Hematopoietic multipotent progenitor cell treated with erythropoietin and hydrocortisone succinate and interleukin-3 and kit ligand, for 8 days (in vitro differentiated cells): ENCODE measurements around the gene AFMID.
"Not testable (repeated sequence)": the region's sequence is repeated elsewhere in the genome, so short reads cannot be mapped to it uniquely, and the experiment has no call there.

ENCODE experiments used
- DNase-seq: peaks from one replicate; pipeline ENCODE4 v3.0.0-alpha.2; 2015

AFMID gene

GRCh38 chr17:78224231-78225087 lies 37.3 kb downstream of the AFMID start:
- no peak for DNase-seq

DNA sequence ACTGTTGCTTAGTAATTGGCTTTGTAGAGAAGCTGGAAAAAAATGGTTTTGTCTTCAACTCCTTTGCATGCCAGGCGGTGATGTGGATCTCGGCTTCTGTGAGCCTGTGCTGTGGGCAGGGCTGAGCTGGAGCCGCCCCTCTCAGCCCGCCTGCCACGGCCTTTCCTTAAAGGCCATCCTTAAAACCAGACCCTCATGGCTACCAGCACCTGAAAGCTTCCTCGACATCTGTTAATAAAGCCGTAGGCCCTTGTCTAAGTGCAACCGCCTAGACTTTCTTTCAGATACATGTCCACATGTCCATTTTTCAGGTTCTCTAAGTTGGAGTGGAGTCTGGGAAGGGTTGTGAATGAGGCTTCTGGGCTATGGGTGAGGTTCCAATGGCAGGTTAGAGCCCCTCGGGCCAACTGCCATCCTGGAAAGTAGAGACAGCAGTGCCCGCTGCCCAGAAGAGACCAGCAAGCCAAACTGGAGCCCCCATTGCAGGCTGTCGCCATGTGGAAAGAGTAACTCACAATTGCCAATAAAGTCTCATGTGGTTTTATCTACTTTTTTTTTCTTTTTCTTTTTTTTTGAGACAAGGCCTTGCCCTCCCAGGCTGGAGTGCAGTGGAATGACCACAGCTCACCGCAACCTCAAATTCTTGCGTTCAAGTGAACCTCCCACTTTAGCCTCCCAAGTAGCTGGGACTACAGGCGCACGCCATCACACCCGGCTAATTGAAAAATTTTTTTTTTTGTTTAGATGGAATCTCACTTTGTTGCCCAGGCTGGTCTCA lies 38.1 kb downstream of the AFMID start:
- DNase-seq = no peak

DNA sequence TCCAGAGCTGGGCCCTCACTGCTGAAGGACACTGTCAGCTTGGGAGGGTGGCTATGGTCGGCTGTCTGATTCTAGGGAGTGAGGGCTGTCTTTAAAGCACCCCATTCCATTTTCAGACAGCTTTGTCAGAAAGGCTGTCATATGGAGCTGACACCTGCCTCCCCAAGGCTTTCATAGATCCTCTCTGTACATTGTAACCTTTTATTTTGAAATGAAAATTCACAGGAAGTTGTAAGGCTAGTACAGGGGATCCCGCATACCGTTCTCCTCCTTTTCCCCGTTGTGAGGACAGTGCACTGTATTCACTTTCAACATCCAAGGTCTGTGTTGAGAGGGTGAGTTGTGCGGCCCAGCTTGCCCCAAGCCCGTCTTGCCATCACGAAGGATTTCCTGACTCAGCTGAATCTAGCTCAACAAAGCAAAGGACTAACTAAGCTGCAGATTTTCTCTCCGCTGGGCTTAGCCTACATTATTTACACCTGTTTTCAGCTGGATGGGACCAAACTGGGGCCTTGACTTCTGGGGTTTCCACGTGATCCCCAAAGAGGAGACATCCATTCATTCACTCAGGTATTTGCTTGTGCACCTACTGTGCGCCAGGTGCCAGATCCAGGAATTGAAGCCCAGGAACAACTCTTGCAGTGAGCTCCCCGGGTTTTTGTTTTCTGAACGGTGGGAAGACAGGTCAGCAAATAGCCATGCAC lies 39.0 kb downstream of the AFMID start:
- no peak for DNase-seq

- no peak for DNase-seq
These were observed 39.7 kb downstream of the AFMID start for GRCh38 chr17:78226759-78227454.

- no peak for DNase-seq
These were observed 40.3 kb downstream of the AFMID start for GRCh38 chr17:78227455-78227916.

- DNase-seq = no peak
These were observed 41.0 kb downstream of the AFMID start for GRCh38 chr17:78228176-78228575.

DNA sequence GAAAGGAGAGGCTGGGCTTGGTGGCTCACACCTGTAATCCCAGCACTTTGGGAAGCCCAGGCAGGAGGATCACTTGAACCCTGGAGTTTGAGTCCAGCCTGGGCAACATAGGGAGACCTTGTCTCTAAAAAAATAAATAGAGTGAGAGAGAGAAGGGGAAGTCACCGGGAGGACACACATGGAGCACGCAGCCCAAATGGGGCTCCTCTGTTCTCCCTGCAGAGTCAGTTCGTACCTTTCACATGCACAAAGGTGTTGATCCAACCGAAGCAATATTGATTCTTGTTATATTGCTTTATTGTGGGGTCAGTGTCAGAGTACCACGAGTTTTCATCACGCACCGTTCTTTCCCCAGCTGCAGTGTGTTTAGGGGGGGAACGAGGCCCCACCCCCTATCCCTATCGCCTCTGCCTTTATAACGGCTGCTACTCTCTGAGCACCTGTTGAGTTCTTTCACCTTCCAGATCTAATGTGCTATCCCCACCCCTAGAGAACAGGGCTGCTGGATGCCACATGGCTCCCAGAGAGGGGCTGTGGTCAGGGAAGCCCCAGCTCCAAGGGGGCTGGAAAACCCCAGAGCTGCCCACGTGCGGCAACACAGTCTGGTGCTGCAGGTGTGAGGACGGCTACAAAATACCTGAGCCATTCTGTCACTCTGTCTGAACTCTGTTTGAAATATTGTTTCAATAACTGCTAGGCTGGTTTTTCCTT lies 43.2 kb downstream of the AFMID start:
- no peak for DNase-seq

- DNase-seq = no peak
These were observed 44.1 kb downstream of the AFMID start, which contains the start of gene TMEM235 for GRCh38 chr17:78230996-78231935. Gene TMEM235, plus strand, starts transcription at chr17:78231631. Its CDS starts 393 bp downstream, at chr17:78232024.

DNA sequence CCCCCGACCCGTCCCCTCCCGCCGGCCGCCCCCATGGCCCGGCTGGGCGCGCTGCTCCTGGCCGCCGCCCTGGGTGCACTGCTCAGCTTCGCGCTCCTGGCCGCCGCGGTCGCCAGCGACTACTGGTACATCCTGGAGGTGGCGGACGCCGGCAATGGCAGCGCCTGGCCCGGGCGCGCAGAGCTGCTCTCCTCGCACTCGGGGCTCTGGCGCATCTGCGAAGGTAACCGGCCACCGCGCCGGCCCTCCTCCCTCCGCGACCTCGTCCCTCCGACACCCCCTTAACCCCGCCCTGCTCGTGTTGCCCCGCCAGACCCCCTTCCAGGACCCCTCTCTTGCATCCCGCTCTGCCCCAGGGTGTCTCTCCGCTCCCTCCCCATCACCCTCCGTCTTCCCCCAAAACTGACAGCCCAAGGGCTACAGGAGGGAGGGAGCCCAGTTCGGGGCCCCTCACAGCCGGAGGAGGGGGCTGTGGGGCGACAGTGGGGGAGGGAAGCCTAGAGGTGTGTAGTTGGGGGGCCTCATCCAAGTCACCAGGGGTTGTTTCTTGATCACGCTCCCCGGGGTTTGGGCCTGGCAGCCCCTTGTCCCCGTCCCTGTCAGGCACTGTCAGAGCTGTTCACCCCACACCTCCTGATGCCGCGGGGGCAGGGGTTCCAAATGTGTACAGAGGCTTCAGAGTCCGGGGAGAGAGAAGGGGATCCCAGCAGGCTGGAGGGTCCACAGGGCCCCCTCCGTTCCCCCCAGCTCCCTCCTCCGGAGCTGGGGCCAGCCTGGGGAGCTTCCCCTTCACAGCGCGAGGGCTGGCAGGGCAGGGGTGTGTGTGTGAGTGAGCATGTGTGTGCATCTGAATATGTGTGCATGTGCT lies 45.1 kb downstream of the AFMID start:
- DNase-seq = no peak

- DNase-seq = no peak
These were observed 45.7 kb downstream of the AFMID start for GRCh38 chr17:78232859-78233173.

GRCh38 chr17:78233678-78234077 lies 46.5 kb downstream of the AFMID start:
- no peak for DNase-seq

DNA sequence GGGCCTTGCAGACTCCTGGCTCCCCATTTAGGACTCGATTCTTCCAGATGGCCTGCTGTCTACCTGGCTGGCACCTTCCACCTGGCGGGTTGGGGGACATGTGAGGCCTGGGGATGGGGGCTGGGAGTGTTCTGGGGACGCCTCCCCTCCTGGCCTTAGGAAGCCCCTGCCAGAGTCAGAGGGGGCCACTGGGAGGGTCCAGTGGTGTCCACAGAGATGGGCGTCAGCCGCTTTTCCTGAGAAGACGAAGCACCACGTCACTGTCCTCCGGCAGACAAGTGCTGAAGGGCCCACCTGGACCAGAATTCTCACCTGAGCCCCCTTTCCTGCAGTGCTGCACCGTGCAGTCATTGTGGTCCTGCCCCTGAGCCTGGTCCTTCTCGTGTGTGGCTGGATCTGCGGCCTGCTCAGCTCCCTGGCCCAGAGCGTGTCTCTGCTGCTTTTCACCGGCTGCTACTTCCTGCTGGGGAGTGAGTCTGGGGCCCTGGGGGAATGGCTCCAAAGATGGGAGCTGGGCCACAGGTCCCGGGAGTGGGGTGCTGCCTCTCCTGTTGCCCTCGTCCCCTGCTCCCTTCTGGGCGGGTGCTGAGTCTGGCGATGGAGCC lies 47.2 kb downstream of the AFMID start:
- DNase-seq = no peak

DNA sequence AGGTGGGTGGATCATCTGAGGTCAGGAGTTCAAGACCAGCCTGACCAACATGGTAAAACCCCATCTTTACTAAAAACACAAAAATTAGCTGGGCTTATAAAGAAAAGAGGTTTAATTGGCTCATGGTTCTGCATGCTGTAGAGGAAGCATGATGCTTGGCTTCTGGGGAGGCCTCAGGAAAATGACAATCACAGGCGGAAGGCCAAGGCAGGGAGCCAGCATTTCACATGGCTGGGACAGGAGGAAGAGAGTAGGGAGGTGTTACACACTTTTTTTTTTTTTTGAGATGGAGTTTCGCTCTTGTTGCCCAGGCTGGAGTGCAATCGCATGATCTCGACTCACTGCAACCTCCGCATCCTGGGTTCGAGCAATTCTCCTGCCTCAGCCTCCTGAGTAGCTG lies 47.9 kb downstream of the AFMID start:
- not testable (repeated sequence) for DNase-seq

GRCh38 chr17:78235885-78236284 lies 48.7 kb downstream of the AFMID start:
- DNase-seq = no peak

DNA sequence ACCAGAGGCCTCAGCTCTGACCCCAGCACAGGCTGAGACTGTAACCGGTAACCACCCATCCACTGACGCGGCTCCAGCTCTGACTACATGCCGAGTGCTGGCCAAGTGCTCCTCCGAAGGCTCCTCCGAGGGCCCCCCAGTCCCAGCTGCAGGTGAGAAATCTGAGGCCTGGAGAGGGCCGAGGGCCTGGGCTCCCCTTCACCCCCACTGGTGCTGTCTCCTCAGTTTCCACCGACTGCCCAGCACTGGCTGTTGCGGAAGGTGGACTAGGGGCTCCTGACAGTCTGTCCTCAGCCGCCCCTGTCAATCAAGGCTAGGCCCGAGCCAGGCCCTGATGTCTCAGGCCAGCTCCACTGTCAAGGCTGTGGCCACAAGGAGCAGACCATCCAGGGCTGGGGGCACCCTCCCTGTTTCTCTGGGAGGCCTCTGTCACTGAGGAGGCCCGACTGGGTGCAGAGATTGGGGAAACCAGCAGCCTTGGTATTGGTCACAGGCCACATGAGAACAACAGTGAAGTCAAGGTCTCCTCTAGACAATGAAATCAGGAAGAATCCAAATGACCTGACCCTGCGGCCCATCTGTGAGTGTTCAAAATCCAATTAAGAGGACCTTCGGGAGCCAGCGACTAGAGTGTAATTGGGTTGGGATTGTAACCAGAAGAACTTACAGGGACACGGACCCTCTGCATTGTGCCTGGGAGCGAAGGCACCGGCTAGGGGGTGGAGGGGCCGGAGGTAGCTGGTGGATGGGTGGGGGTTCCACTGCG lies 49.4 kb downstream of the AFMID start:
- no peak for DNase-seq

GRCh38 chr17:78237401-78238012 lies 50.3 kb downstream of the AFMID start:
- no peak for DNase-seq

DNA sequence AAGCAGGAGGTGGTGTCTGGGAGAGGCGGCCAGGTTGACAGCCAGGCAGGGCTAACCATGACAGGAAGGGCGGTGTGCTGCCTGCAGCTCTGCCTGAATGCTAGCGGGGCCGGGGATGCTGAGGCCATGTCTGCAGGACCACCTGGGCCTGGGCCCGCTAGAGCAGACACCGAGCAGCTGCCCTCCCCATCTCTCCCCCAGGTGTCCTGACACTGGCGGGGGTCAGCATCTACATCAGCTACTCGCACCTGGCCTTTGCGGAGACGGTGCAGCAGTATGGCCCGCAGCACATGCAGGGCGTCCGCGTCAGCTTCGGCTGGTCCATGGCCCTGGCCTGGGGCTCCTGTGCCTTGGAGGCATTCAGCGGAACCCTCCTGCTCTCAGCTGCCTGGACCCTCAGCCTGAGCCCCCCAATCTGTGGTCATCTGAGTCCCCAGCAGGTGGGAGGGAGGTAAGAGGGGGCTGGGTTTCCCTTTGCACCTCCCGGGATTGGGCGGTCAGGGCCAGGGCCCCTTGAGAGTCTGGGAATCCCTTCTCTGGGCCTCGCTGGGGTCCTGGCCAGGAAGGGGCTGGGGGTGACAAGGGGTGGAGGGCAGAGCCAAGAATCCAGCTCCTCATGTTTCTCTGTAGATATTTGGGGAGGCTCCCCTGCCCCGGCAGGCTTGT lies 51.8 kb downstream of the AFMID start:
- DNase-seq = no peak

GRCh38 chr17:78239489-78239931 lies 52.3 kb downstream of the AFMID start:
- DNase-seq = no peak
